Endothelial cell (in vitro differentiated cells): ENCODE results near the gene IFT52. TPM values are rescaled to one million over a fixed set of nuclear protein-coding genes. Genes with fewer than 3 reads are reported as not detected.

Experiments
- DNase-seq: peaks from one replicate; pipeline ENCODE4 v3.0.0; 2021; ENCODE audit warnings: low spot score
- H3K27ac Mint-ChIP-seq: one replicate; pipeline ENCODE4 v1.8.0; 2021; ENCODE audit warnings: mixed read lengths, inconsistent platforms; ENCODE audit not compliant: unreplicated experiment
- H3K27me3 Mint-ChIP-seq: one replicate; pipeline ENCODE4 v1.8.0; 2021; ENCODE audit warnings: mild to moderate bottlenecking, moderate library complexity, mixed read lengths, inconsistent platforms; ENCODE audit not compliant: unreplicated experiment
- H3K36me3 Mint-ChIP-seq: one replicate; pipeline ENCODE4 v1.8.0; 2021; ENCODE audit warnings: mild to moderate bottlenecking, low read depth, mixed read lengths, inconsistent platforms; ENCODE audit not compliant: unreplicated experiment
- H3K4me1 Mint-ChIP-seq: one replicate; pipeline ENCODE4 v1.8.0; 2021; ENCODE audit warnings: mild to moderate bottlenecking, mixed read lengths, inconsistent platforms; ENCODE audit not compliant: unreplicated experiment
- H3K4me3 Mint-ChIP-seq: one replicate; pipeline ENCODE4 v1.8.0; 2021; ENCODE audit warnings: mild to moderate bottlenecking, mixed read lengths, inconsistent platforms; ENCODE audit not compliant: unreplicated experiment
- H3K9me3 Mint-ChIP-seq: one replicate; pipeline ENCODE4 v1.8.0; 2021; ENCODE audit warnings: mixed read lengths, inconsistent platforms; ENCODE audit not compliant: unreplicated experiment
- total RNA-seq: library from RNA; stranded (reverse); fragmentation: NEBNext Ultra II Directional; extraction: Animal tissue kit (Norgen Biotek cat#: 25700); gene quantifications from one replicate; pipeline ENCODE4 v1.2.1, GENCODE V29; 2021; ENCODE audit not compliant: unreplicated experiment
- TF ChIP-seq, protein P1 (sequence below): fragments of 200-600 bp; sonication (generic); IDR thresholded peaks from one replicate; pipeline ENCODE4 v1.5.0; 2021; ENCODE audit warnings: antibody characterized with exemption; ENCODE audit not compliant: unreplicated experiment

Gene IFT52
- total RNA-seq, 1 donor from 2014 or later = 49.0 TPM

DNA sequence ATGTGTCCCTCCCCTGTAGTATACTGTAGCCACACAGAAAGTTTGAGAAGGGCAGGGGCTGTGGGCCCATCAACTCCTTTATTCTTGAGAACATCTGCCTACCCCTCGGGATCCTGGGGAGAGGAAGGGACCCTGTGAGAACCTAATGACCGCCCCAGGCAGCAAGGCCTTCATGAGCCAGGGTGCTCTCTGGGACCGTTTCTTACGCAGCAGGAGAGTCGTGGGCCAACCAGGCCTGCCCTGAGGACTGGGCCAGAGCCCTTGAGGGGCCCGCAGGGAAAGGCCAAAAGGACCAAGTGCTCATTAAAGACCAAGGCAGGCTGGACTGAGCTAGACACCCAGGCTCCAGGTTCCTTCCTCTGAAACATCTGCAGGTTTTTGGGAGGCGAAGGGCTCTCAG is 26.7 kb upstream of the IFT52 start:
- H3K27ac Mint-ChIP-seq = no peak overlapping the region
- peaks cover 9% of the 10 kb centered on the region for H3K4me1 Mint-ChIP-seq
- H3K4me3 Mint-ChIP-seq = no peak overlapping the region
- no peak for DNase-seq
- no peaks in the 10 kb centered on the region for H3K9me3 Mint-ChIP-seq
- peaks cover 7% of the 10 kb centered on the region for H3K27me3 Mint-ChIP-seq
- H3K36me3 Mint-ChIP-seq = no peaks in the 10 kb centered on the region
- TF ChIP-seq, protein P1, sequence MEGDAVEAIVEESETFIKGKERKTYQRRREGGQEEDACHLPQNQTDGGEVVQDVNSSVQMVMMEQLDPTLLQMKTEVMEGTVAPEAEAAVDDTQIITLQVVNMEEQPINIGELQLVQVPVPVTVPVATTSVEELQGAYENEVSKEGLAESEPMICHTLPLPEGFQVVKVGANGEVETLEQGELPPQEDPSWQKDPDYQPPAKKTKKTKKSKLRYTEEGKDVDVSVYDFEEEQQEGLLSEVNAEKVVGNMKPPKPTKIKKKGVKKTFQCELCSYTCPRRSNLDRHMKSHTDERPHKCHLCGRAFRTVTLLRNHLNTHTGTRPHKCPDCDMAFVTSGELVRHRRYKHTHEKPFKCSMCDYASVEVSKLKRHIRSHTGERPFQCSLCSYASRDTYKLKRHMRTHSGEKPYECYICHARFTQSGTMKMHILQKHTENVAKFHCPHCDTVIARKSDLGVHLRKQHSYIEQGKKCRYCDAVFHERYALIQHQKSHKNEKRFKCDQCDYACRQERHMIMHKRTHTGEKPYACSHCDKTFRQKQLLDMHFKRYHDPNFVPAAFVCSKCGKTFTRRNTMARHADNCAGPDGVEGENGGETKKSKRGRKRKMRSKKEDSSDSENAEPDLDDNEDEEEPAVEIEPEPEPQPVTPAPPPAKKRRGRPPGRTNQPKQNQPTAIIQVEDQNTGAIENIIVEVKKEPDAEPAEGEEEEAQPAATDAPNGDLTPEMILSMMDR = no peak

DNA sequence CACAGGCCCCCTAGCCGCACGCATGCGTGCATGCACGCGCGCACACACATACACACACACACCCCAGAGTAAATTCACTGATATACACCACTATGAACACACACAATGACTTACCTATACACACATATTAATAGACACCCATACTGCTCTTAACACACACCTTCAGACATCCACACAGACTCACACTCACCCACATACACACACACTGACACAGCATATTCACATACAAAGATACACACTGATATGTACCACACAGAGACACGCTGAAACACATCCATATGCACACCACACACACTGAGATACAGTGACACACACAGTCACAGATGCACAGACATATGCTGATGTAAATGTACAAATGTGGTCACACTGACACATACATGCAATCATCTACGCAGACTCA is 26.3 kb upstream of the IFT52 start:
- TF ChIP-seq, protein P1 = no peak
- H3K9me3 Mint-ChIP-seq = no peaks in the 10 kb centered on the region
- no peak overlapping the region for H3K4me3 Mint-ChIP-seq
- no peak for DNase-seq
- H3K27me3 Mint-ChIP-seq = peaks cover 7% of the 10 kb centered on the region
- peak overlapping the region; percentile 2 for H3K27ac Mint-ChIP-seq
- H3K36me3 Mint-ChIP-seq = no peaks in the 10 kb centered on the region
- peaks cover 5% of the 10 kb centered on the region for H3K4me1 Mint-ChIP-seq

DNA sequence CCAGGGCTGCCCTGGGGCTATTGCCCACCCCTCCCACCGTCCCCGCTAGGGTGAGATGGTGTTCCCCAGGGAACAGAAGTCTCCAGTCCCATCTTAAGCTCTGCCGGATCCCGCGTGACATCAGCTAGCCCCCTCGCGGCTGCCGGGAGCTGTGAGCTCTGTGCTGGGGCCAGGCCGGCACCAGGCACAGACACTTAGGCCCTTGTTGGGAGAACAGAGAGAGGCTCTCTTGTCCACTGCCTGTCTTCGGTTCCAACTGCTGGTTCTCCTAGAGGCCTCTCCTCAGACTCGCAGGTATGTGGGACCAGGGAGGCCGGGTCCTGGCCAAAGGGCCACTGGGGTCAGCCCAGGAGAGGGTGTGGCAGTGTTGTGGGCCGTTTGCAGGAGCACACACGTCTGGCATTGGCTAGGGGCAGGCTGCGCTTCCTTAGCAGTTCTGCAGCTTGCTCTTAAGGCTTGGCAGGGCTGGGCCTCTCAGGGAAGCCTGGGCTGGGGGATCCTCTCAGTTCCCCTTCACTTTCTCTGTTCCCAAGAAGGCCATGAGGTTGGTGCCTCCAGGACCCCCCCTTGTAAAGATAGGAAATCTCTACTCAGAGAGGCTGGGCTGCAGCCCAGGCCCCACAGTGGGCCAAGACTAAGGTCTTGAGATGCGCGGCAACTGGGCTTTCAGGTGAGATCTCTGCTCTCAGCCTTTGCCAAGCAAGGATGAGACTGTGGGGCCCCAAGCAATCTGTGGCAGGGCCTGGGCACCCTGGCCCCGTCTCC is 25.6 kb upstream of the IFT52 start:
- TF ChIP-seq, protein P1 = no peak
- H3K4me3 Mint-ChIP-seq = no peak overlapping the region
- no peaks in the 10 kb centered on the region for H3K4me1 Mint-ChIP-seq
- no peak for DNase-seq
- H3K36me3 Mint-ChIP-seq = no peaks in the 10 kb centered on the region
- no peak overlapping the region for H3K27ac Mint-ChIP-seq
- H3K9me3 Mint-ChIP-seq = no peaks in the 10 kb centered on the region
- H3K27me3 Mint-ChIP-seq = peaks cover 7% of the 10 kb centered on the region

DNA sequence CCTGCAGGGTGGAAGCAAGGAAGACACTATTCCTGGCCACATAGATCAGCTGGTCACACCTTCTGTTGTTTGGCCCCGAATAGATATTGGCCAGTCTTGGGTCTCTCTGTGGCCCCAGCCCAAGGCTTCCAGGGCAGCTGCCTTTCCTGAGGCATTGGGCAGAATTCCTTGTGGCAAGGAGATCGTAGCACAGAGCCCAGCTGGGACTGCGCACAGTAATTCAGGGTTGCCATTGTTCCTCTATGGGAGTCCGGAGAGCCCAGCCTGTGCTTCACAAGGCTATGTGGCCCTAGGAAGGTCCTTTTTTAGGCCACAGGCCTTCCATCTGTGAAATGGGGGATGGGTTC is 25.0 kb upstream of the IFT52 start:
- Mint-ChIP-seq H3K36me3 (no peaks in the 10 kb centered on the region), H3K27ac (no peak overlapping the region), H3K4me3 (no peak overlapping the region), H3K9me3 (no peaks in the 10 kb centered on the region), H3K27me3 (peaks cover 7% of the 10 kb centered on the region), H3K4me1 (no peaks in the 10 kb centered on the region)
- no peak for DNase-seq
- TF ChIP-seq, protein P1 = no peak

DNA sequence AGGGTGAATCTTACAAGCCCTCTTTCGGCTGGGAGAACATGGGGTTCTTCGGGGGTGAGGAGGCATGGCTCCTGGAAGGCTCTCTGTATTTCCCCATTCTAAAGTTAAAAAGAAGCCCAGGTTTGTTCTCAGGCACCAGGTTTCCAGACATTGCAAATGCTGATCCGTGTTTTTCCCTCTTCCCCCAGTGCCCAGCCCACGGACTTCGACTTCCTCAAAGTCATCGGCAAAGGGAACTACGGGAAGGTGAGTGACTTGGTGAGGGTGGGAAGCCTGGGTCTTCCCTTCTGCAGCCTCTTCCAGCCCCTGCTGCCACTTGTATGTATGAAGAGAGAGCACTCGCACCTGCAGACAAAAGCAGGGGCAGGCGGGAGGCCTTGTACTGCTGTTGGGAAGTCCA is 23.3 kb upstream of the IFT52 start:
- TF ChIP-seq, protein P1 = no peak
- no peak for DNase-seq
- Mint-ChIP-seq H3K27ac (no peak overlapping the region), H3K36me3 (no peaks in the 10 kb centered on the region), H3K4me1 (no peaks in the 10 kb centered on the region), H3K27me3 (peaks cover 4% of the 10 kb centered on the region), H3K9me3 (no peaks in the 10 kb centered on the region), H3K4me3 (no peak overlapping the region)
